ENCODE measurements around the gene KIF26B. TPM values are rescaled to one million over a fixed set of nuclear protein-coding genes. Genes with fewer than 3 reads are reported as not detected.

KIF26B gene
- total RNA-seq, 1 experiment from 2014 or later: 0.04 TPM

DNA sequence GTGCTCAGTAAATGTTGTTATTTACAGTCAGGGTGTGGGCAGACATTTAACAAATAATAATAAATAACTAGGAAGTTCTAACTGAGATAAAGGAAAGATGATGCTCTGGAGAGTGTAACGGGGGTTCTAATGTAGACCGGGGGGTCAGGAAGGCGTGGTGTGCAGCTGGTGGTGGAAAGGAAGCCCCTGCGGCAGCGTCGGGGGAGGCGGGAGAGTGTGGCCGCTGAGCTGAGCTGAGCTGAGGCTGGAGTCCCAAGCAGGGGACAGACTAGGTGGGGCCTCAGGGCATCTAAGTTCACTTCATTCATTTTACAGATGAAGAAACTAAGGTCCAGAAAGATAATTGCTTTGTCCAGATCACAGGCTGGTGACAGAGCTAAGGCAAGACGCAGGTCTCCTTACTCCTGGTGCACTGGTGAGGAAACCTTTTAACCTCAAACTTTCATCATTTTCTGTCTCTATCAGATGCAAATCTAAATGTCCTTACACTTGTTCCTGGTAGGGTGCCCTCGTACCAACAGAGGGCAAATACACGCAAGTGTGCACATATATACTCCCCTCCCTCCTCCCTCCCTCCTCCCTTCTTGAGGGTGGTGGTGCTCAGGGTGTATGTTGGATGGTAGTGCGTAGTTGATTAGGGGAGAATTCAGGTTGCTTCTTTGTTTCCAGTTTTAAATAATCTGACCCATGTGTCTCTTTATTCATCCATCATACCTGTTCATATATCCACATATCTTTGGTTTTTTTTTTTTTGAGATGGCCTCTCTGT is 44.1 kb downstream of the KIF26B start:
- intact Hi-C loops (cut with micrococcal nuclease): no loop called here
- no peak for DNase-seq
- H3K36me3 ChIP-seq (ENCODE audit: low read depth, low read length): no peaks in the 10 kb centered on the region
- no peaks in the 10 kb centered on the region for H4K20me1 ChIP-seq (ENCODE audit: low read length)
- no peak overlapping the region for H3K9ac ChIP-seq (ENCODE audit: low read length)
- H3K27me3 ChIP-seq (ENCODE audit: low read length): peaks cover 61% of the 10 kb centered on the region
- no peaks in the 10 kb centered on the region for H3F3A ChIP-seq (ENCODE audit: low read length, unreplicated experiment)
- no peaks in the 10 kb centered on the region for H3K4me1 ChIP-seq (ENCODE audit: insufficient read depth, low read length)
- TF ChIP-seq, protein P1, sequence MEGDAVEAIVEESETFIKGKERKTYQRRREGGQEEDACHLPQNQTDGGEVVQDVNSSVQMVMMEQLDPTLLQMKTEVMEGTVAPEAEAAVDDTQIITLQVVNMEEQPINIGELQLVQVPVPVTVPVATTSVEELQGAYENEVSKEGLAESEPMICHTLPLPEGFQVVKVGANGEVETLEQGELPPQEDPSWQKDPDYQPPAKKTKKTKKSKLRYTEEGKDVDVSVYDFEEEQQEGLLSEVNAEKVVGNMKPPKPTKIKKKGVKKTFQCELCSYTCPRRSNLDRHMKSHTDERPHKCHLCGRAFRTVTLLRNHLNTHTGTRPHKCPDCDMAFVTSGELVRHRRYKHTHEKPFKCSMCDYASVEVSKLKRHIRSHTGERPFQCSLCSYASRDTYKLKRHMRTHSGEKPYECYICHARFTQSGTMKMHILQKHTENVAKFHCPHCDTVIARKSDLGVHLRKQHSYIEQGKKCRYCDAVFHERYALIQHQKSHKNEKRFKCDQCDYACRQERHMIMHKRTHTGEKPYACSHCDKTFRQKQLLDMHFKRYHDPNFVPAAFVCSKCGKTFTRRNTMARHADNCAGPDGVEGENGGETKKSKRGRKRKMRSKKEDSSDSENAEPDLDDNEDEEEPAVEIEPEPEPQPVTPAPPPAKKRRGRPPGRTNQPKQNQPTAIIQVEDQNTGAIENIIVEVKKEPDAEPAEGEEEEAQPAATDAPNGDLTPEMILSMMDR (conservative IDR thresholded peaks at IDR 0.05; ENCODE audit: low read depth, low read length): no peak
- TF ChIP-seq EZH2phosphoT487 (IDR thresholded peaks at IDR 0.05; ENCODE audit: borderline replicate concordance, low read length) (no peak), EZH2 (IDR thresholded peaks at IDR 0.05; ENCODE audit: low read length, unreplicated experiment) (no peak)
- CTCF ChIA-PET: no interaction called here
- H3K9me2 ChIP-seq (replicated peaks; ENCODE audit: low read length): no peaks in the 10 kb centered on the region
- H3K9me3 ChIP-seq (ENCODE audit: low read length): no peaks in the 10 kb centered on the region
- H3K79me2 ChIP-seq (ENCODE audit: low read length): no peaks in the 10 kb centered on the region
- no peak overlapping the region for H2AFZ ChIP-seq (ENCODE audit: low read length)
- ATAC-seq: no peak
- BruUV-seq (replicated peaks): no TSS peak
- no peak overlapping the region for H3K27ac ChIP-seq (ENCODE audit: low read length)
- POLR2A ChIA-PET (ENCODE audit: unreplicated experiment): no interaction called here
- no peak overlapping the region for H3K4me3 ChIP-seq (ENCODE audit: low read length)
- no peak overlapping the region for H3K4me2 ChIP-seq (ENCODE audit: low read length)

DNA sequence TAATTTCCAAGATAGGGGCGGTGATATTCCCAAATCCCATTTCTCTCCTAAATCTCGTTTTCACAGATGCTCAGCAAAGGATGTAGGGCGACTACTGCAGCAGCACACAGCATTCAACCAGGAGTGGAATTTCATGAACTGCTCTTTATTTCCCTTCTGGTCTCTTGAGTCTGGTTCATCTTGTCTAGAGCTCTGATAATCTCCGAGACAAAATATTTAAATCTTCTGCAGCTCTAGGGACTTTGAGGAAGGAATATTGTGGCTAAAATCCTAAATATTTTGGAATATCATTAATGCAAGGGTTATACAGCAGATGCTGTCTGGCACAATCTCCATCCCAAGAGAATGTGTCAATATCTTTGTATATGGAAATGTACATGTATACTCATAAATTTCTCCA is 45.4 kb downstream of the KIF26B start:
- peaks cover 56% of the 10 kb centered on the region for H3K27me3 ChIP-seq (ENCODE audit: low read length)
- H3K36me3 ChIP-seq (ENCODE audit: low read depth, low read length): no peaks in the 10 kb centered on the region
- no TSS peak for BruUV-seq (replicated peaks)
- no peak overlapping the region for H3K4me2 ChIP-seq (ENCODE audit: low read length)
- intact Hi-C loops (cut with micrococcal nuclease): no loop called here
- no peaks in the 10 kb centered on the region for H4K20me1 ChIP-seq (ENCODE audit: low read length)
- H3K79me2 ChIP-seq (ENCODE audit: low read length): no peaks in the 10 kb centered on the region
- 0 out of 2 replicates have a peak, but pooled peaks cover 4% of the 10 kb centered on the region for H3K9me3 ChIP-seq (ENCODE audit: low read length)
- H3K4me3 ChIP-seq (ENCODE audit: low read length): no peak overlapping the region
- H2AFZ ChIP-seq (ENCODE audit: low read length): no peak overlapping the region
- ATAC-seq (no peak), DNase-seq (no peak)
- H3K9me2 ChIP-seq (replicated peaks; ENCODE audit: low read length): no peaks in the 10 kb centered on the region
- POLR2A ChIA-PET (ENCODE audit: unreplicated experiment): no interaction called here
- no peak overlapping the region for H3K9ac ChIP-seq (ENCODE audit: low read length)
- TF ChIP-seq, protein P1 (conservative IDR thresholded peaks at IDR 0.05; ENCODE audit: low read depth, low read length): no peak
- no peak for TF ChIP-seq EZH2phosphoT487 (IDR thresholded peaks at IDR 0.05; ENCODE audit: borderline replicate concordance, low read length)
- TF ChIP-seq EZH2 (IDR thresholded peaks at IDR 0.05; ENCODE audit: low read length, unreplicated experiment): no peak
- no peak overlapping the region for H3K27ac ChIP-seq (ENCODE audit: low read length)
- no peaks in the 10 kb centered on the region for H3F3A ChIP-seq (ENCODE audit: low read length, unreplicated experiment)
- CTCF ChIA-PET: no interaction called here
- H3K4me1 ChIP-seq (ENCODE audit: insufficient read depth, low read length): no peaks in the 10 kb centered on the region

DNA sequence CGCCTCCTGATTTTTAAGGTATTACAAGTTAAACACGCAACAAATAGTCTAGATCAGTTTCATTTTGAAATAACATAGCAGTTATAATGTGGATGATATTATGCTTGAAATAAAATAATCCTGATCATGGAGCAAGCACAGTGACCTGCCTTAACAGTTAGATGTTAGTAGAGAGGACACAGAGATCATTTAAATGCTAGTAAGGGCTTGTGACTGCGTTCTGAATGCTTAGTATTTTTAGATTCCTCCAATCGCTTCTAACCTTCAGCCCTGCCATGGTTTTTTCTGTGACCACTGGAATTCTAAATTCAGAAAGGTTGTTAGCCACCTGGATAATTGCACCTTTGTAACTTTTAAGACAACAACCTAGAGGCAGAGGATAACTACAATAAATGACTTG is 46.4 kb downstream of the KIF26B start:
- CTCF ChIA-PET: no interaction called here
- Histone ChIP-seq H3K9me3 (ENCODE audit: low read length) (peaks cover 9% of the 10 kb centered on the region; the same call in 1 of the 2 replicates), H3K27me3 (ENCODE audit: low read length) (peaks cover 45% of the 10 kb centered on the region), H2AFZ (ENCODE audit: low read length) (no peak overlapping the region), H4K20me1 (ENCODE audit: low read length) (no peaks in the 10 kb centered on the region), H3F3A (ENCODE audit: low read length, unreplicated experiment) (no peaks in the 10 kb centered on the region), H3K4me2 (ENCODE audit: low read length) (no peak overlapping the region), H3K79me2 (ENCODE audit: low read length) (no peaks in the 10 kb centered on the region), H3K4me1 (ENCODE audit: insufficient read depth, low read length) (no peaks in the 10 kb centered on the region), H3K9me2 (replicated peaks; ENCODE audit: low read length) (no peaks in the 10 kb centered on the region), H3K9ac (ENCODE audit: low read length) (no peak overlapping the region), H3K36me3 (ENCODE audit: low read depth, low read length) (no peaks in the 10 kb centered on the region), H3K27ac (ENCODE audit: low read length) (no peak overlapping the region), H3K4me3 (ENCODE audit: low read length) (no peak overlapping the region)
- ATAC-seq (no peak), DNase-seq (no peak)
- TF ChIP-seq EZH2 (IDR thresholded peaks at IDR 0.05; ENCODE audit: low read length, unreplicated experiment) (no peak), EZH2phosphoT487 (IDR thresholded peaks at IDR 0.05; ENCODE audit: borderline replicate concordance, low read length) (no peak)
- TF ChIP-seq, protein P1 (conservative IDR thresholded peaks at IDR 0.05; ENCODE audit: low read depth, low read length): no peak
- POLR2A ChIA-PET (ENCODE audit: unreplicated experiment): interaction anchor here (0.6 kb wide), 1 partner anchor 18 kb away, joined by 3 read pairs; no protein-coding TSS in a partner anchor
- intact Hi-C loops (cut with micrococcal nuclease): no loop called here
- BruUV-seq (replicated peaks): no TSS peak
